Keratinocyte (primary cell): ENCODE results near the gene SKA1.

Experiments
- EZH2 ChIP-seq: IDR thresholded peaks from one replicate; pipeline ENCODE4 v1.6.1; 2012; ENCODE audit warnings: inconsistent platforms, mild to moderate bottlenecking, low read length, moderate library complexity
- TF ChIP-seq, protein P1 (sequence below), 3 experiments: IDR thresholded peaks in 1 of 3; conservative IDR thresholded peaks in 1 of 3; optimal IDR thresholded peaks in 1 of 3; 2 replicates in 2 of 3; 3 replicates in 1 of 3; pipeline versions ENCODE3 to v1.5.1; 2011; ENCODE audit warnings: low read length in 3 of 3, mild to moderate bottlenecking in 3 of 3, moderate library complexity in 2 of 3, control low read depth in 1 of 3, inconsistent platforms in 1 of 3; ENCODE audit not compliant: insufficient read depth in 2 of 3; ENCODE audit errors: extremely low read depth in 1 of 3

DNA sequence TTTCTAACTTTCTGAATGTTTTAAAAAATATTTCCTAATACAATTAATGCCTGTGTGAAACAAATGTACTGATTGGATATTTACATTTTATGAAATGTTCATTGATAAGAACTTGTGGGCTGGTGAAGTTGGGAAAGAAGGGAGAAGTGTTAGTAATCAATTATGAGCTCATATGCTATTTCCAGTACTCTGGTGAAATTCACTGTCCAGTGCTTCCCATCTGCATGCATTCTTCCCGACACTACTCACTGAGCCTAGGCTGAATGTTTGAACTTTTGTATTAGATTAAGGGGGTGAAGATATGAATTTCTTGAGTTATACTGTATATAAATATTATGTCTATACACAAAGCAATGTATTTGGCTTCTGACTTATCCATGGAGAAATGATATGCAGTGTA lies 36.0 kb downstream of the SKA1 start:
- TF ChIP-seq, protein P1, sequence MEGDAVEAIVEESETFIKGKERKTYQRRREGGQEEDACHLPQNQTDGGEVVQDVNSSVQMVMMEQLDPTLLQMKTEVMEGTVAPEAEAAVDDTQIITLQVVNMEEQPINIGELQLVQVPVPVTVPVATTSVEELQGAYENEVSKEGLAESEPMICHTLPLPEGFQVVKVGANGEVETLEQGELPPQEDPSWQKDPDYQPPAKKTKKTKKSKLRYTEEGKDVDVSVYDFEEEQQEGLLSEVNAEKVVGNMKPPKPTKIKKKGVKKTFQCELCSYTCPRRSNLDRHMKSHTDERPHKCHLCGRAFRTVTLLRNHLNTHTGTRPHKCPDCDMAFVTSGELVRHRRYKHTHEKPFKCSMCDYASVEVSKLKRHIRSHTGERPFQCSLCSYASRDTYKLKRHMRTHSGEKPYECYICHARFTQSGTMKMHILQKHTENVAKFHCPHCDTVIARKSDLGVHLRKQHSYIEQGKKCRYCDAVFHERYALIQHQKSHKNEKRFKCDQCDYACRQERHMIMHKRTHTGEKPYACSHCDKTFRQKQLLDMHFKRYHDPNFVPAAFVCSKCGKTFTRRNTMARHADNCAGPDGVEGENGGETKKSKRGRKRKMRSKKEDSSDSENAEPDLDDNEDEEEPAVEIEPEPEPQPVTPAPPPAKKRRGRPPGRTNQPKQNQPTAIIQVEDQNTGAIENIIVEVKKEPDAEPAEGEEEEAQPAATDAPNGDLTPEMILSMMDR (optimal IDR thresholded peaks at IDR 0.05 in 1 of 3, IDR thresholded peaks at IDR 0.05 in 1 of 3, conservative IDR thresholded peaks at IDR 0.05 in 1 of 3; ENCODE audit: extremely low read depth in 1 of 3, insufficient read depth in 2 of 3, low read length in 3 of 3): no peak
- TF ChIP-seq EZH2: no peak
